ENCODE measurements around the gene DTD1.

Gene DTD1

GRCh38 chr20:18695175-18695574 is 107.3 kb downstream of the DTD1 start:
- Histone ChIP-seq H3K4me2 (ENCODE audit: insufficient read depth, low read length) (no peak overlapping the region), H3K27me3 (ENCODE audit: insufficient read depth, low read length, poor library complexity) (no peaks in the 10 kb centered on the region), H3K27ac (ENCODE audit: low read length) (no peak overlapping the region), H4K20me1 (ENCODE audit: insufficient read depth, low read length) (no peaks in the 10 kb centered on the region), H3K79me2 (ENCODE audit: insufficient read depth, low read length) (no peaks in the 10 kb centered on the region), H3K4me1 (ENCODE audit: insufficient read depth, low read length) (no peaks in the 10 kb centered on the region), H3K36me3 (ENCODE audit: insufficient read depth, low read length) (no peaks in the 10 kb centered on the region), H3K9ac (ENCODE audit: low read depth, low read length) (no peak overlapping the region), H3K9me3 (ENCODE audit: insufficient read depth, low read length, severe bottlenecking) (no peaks in the 10 kb centered on the region), H2AFZ (ENCODE audit: low read depth, low read length) (no peak overlapping the region), H3K4me3 (ENCODE audit: low read depth in 1 of 2, low read length in 2 of 2) (no peak overlapping the region)
- TF ChIP-seq, protein P1, sequence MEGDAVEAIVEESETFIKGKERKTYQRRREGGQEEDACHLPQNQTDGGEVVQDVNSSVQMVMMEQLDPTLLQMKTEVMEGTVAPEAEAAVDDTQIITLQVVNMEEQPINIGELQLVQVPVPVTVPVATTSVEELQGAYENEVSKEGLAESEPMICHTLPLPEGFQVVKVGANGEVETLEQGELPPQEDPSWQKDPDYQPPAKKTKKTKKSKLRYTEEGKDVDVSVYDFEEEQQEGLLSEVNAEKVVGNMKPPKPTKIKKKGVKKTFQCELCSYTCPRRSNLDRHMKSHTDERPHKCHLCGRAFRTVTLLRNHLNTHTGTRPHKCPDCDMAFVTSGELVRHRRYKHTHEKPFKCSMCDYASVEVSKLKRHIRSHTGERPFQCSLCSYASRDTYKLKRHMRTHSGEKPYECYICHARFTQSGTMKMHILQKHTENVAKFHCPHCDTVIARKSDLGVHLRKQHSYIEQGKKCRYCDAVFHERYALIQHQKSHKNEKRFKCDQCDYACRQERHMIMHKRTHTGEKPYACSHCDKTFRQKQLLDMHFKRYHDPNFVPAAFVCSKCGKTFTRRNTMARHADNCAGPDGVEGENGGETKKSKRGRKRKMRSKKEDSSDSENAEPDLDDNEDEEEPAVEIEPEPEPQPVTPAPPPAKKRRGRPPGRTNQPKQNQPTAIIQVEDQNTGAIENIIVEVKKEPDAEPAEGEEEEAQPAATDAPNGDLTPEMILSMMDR (IDR thresholded peaks at IDR 0.05; ENCODE audit: borderline replicate concordance, extremely low read depth, low read length, poor library complexity, severe bottlenecking), result no peak
- no peak for TF ChIP-seq EZH2 (IDR thresholded peaks at IDR 0.05; ENCODE audit: borderline replicate concordance, low read depth, low read length, severe bottlenecking)
- ATAC-seq (ENCODE audit: insufficient read depth, low read depth) (no peak), DNase-seq (no peak)

GRCh38 chr20:18698735-18699380 is 111.0 kb downstream of the DTD1 start:
- no peaks in the 10 kb centered on the region for H3K4me1 ChIP-seq (ENCODE audit: insufficient read depth, low read length)
- no peaks in the 10 kb centered on the region for H4K20me1 ChIP-seq (ENCODE audit: insufficient read depth, low read length)
- H3K27ac ChIP-seq (ENCODE audit: low read length), result no peak overlapping the region
- TF ChIP-seq, protein P1 (IDR thresholded peaks at IDR 0.05; ENCODE audit: borderline replicate concordance, extremely low read depth, low read length, poor library complexity, severe bottlenecking), result no peak
- TF ChIP-seq EZH2 (IDR thresholded peaks at IDR 0.05; ENCODE audit: borderline replicate concordance, low read depth, low read length, severe bottlenecking), result no peak
- no peak overlapping the region for H3K9ac ChIP-seq (ENCODE audit: low read depth, low read length)
- DNase-seq, result no peak
- no peak overlapping the region for H2AFZ ChIP-seq (ENCODE audit: low read depth, low read length)
- no peak for ATAC-seq (ENCODE audit: insufficient read depth, low read depth)
- H3K36me3 ChIP-seq (ENCODE audit: insufficient read depth, low read length), result no peaks in the 10 kb centered on the region
- no peaks in the 10 kb centered on the region for H3K79me2 ChIP-seq (ENCODE audit: insufficient read depth, low read length)
- H3K4me2 ChIP-seq (ENCODE audit: insufficient read depth, low read length), result no peak overlapping the region
- H3K9me3 ChIP-seq (ENCODE audit: insufficient read depth, low read length, severe bottlenecking), result no peaks in the 10 kb centered on the region
- H3K4me3 ChIP-seq (ENCODE audit: low read depth in 1 of 2, low read length in 2 of 2), result no peak overlapping the region
- no peaks in the 10 kb centered on the region for H3K27me3 ChIP-seq (ENCODE audit: insufficient read depth, low read length, poor library complexity)

GRCh38 chr20:18701969-18702368 is 114.1 kb downstream of the DTD1 start:
- Histone ChIP-seq H3K27me3 (ENCODE audit: insufficient read depth, low read length, poor library complexity) (no peaks in the 10 kb centered on the region), H3K4me1 (ENCODE audit: insufficient read depth, low read length) (no peaks in the 10 kb centered on the region), H2AFZ (ENCODE audit: low read depth, low read length) (no peak overlapping the region), H3K9ac (ENCODE audit: low read depth, low read length) (no peak overlapping the region), H3K79me2 (ENCODE audit: insufficient read depth, low read length) (no peaks in the 10 kb centered on the region), H3K36me3 (ENCODE audit: insufficient read depth, low read length) (no peaks in the 10 kb centered on the region), H3K4me3 (ENCODE audit: low read depth in 1 of 2, low read length in 2 of 2) (no peak overlapping the region), H4K20me1 (ENCODE audit: insufficient read depth, low read length) (no peaks in the 10 kb centered on the region), H3K4me2 (ENCODE audit: insufficient read depth, low read length) (no peak overlapping the region), H3K9me3 (ENCODE audit: insufficient read depth, low read length, severe bottlenecking) (no peaks in the 10 kb centered on the region), H3K27ac (ENCODE audit: low read length) (no peak overlapping the region)
- no peak for ATAC-seq (ENCODE audit: insufficient read depth, low read depth)
- TF ChIP-seq EZH2 (IDR thresholded peaks at IDR 0.05; ENCODE audit: borderline replicate concordance, low read depth, low read length, severe bottlenecking), result no peak
- TF ChIP-seq, protein P1 (IDR thresholded peaks at IDR 0.05; ENCODE audit: borderline replicate concordance, extremely low read depth, low read length, poor library complexity, severe bottlenecking), result no peak
- DNase-seq, result no peak
